ENCODE results near the gene ANKS1B.

The ANKS1B gene

GRCh38 chr12:98812225-98812624, 1172.5 kb downstream of the ANKS1B start:
- no peak for DNase-seq (ENCODE audit: low spot score)

DNA sequence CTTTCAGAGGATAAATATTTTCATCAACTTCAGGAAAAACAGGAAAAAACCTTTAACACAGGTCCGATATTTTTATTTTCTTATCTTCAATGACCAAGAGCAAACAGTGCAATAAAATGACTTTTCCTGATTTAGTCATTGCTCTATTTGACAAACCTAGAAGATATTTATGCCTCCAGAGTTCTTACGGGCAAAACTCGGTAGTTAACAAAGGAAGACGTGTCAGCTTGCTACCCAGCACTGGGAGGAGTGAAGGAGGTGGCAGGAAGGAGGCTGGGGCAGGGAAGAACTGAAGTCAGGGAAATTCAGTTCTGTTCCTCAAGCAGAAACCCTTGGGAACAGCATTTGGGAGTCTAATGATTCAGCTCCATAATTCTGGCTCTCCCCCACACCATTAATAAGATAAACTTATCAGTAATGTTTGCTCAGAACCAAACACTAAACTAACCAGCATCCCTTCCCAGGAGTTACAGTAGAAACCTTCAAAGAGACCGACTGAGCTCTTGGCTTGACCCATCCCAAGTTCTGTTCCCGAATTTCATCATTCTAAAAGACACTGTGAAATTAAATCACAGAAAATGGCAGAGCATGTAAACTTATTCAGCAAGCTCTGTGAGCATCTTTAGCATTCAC, 1176.4 kb downstream of the ANKS1B start:
- no peak for DNase-seq (ENCODE audit: low spot score)

DNA sequence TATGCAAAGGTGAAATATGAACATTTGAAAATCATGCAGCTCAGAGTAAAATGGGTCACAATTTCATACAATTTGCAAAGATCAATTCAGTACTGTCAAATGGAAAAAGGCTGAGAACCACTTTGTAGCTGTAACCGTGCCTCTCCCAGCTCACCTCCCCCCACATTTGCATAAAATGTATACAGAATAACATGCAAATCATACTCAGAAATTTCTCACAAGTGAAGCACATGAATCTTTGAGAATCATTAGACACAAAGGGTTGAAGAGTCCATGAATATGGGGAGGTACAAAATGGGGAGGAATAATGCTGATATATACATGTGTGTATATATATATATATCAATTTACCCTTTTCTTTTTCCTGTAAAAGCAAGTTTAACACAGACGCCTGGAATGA, 1177.5 kb downstream of the ANKS1B start:
- DNase-seq (ENCODE audit: low spot score): no peak

DNA sequence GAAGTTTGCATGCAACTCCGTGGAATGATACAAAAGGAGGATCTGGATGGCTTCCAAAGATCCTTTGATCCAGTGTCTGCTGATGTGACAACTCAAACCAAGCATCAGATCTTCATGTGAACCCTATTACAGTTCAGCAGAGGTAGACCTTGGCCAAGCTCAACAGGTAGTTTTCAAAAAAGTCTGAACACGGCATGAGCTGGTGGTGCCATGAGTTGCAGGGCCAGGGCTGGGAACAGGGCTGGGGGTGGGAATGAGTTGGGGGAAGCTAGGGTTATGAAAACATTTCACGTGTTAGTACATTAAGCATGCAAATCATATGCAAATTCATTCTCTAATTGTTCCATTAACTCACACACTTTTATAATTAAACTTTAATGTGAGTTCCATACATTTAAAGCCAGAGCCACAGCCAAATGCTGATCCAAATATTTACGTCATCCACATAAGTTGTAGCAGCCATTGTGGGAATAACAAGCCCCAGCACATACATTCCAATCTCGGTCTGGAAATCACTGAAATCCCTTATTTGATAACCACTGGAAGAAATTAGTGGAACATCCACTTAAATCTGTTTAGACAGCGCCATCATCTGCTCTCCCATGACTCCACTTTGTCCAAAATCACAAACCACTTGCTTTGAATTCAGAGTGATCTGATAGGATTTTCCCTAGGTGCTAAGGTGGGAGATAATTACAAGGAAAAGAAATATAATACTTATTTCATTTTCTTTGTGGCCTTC, 1181.1 kb downstream of the ANKS1B start:
- DNase-seq (ENCODE audit: low spot score): no peak

DNA sequence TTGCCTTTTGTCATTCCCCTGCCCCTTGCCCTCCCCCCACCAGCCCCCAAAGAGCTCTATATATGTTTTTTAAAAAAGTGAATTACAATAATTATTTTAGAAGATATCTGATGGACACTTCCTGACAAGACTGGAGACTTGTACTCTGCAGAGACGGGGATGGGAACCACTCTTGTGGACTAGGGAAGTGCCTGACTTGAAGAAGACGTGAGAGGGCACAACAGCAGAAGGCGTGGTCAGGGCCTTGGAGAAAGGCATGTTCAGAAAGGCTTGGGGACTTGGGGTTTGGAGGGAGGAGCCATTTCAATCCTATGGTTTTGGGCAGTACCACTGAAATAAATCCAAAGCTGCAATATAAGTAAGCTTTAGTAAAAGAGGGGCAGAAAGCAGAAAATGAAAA, 1184.9 kb downstream of the ANKS1B start:
- no peak for DNase-seq (ENCODE audit: low spot score)

- DNase-seq (ENCODE audit: low spot score): no peak
These were observed 1185.5 kb downstream of the ANKS1B start for GRCh38 chr12:98799146-98799810.

GRCh38 chr12:98797200-98797599, 1187.5 kb downstream of the ANKS1B start:
- no peak for DNase-seq (ENCODE audit: low spot score)

- DNase-seq (ENCODE audit: low spot score): no peak
These were observed 1188.0 kb downstream of the ANKS1B start for GRCh38 chr12:98796745-98797144.

GRCh38 chr12:98793121-98793520, 1191.6 kb downstream of the ANKS1B start:
- DNase-seq (ENCODE audit: low spot score): no peak

DNA sequence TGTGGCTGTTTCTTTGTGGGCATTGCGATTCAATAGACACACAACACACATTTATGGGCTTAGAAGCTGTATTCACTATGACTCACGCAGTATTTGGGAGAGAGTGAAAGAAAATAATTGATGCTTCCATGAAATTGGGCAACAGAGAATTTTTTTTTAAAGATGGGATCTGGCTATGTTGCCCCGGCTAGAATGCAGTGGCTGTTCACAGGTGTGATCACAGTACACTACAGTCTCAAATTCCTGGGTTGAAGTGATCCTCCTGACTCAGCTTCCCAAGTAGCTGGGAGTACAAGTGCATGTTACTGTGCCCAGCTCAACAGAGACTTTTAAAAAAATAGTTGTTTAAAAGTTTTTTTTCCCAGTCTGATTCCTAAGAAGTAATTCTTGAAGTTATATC, 1193.3 kb downstream of the ANKS1B start:
- no peak for DNase-seq (ENCODE audit: low spot score)

DNA sequence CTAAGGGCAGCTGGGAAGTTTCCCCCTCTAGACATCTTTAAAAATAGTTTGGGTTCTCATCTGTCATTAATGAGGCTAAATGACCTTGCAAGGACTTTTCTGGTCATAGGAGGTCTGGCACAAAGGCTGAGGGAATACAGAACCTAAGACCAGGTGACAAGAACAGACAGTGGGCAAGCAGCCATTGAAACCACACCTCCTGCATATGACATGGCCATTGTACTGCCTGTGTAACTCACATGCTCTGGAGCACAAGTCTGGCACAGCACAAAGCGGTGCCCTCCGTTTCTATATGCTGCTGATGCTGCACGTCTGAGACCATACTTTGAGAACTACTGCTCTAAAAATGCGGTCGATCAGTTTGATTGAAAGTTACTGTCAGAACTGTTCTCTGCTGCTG, 1196.3 kb downstream of the ANKS1B start:
- peak; percentile 4 for DNase-seq (ENCODE audit: low spot score)

GRCh38 chr12:98786653-98787052, 1198.1 kb downstream of the ANKS1B start:
- no peak for DNase-seq (ENCODE audit: low spot score)

GRCh38 chr12:98783420-98783819, 1201.3 kb downstream of the ANKS1B start:
- no peak for DNase-seq (ENCODE audit: low spot score)

DNA sequence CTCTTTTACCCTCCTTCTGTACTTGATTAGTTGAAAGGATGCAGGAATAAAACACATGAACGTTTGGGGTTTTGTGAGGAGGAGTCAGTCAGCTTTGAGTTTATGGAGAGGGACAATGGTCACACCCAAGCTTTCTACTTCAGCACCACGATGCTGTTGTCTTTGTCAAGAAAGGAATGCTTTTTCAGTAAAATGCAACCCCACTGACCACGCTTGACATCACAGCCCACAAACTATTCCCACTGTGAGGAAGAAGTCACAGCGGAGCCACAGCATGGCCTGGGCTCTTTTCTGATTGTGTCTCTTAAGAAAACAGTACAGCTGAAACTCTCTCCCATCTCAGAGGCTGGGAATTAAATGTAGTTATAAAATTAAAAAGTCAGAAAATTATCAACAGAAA, 1204.5 kb downstream of the ANKS1B start:
- no peak for DNase-seq (ENCODE audit: low spot score)

DNA sequence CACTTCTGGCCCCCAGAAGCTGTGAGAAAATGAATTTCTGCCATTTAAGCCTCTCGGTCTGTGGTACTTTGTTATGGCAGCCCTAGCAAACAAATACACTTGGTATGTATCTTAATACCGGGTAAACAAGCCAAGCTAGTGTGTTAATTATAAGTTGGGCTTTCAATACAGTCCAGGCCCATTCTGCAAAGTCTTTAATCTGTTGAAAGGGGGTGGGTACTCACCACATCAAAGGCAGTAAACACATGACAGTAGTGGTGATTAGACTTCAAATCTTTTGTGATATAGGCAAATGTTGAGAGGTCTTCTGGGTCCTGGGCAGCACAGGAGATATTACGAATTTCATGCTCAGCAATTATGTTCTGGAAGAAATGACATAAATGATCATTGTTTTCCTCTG, 1211.9 kb downstream of the ANKS1B start:
- no peak for DNase-seq (ENCODE audit: low spot score)

DNA sequence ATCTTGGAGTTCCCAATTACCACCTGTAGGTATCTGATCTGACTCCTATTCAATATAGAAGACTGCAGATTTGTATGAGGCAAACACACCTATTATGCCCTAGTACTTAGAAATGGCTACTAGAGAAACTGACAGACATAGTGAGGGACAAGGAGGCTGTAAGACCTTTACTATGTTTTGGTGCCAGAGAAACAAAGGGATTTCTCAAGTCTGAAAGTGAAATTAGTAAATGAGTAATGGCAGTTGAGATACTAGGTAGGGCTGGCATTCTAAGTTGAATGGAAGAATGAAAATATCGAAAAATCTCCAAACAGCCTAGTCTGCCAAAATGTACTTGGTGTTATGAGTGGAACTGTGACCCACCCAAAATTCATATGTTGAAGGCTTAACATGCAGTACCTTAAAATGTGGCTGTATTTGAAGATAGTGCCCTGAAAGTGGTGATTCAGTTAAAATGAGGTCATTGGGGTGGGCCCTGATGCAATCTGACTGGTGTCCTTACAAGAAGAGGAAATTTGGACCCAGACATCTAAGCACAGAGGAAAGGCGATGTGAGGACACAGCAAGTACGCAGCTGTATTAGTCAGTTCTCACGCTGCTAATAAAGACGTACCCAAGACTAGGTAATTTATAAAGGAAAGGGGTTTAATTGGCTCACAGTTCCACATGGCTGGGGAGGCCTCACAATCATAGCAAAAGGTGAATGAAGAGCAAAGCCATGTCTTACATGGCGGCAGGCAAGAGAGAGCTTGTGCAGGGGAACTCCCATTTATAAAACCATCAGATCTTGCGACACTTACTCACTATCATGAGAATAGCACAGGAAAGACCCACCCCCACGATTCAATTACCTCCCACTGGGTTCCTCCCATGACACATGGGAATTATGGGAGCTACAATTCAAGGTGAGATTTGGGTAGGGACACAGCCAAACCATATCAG, 1212.7 kb downstream of the ANKS1B start:
- DNase-seq (ENCODE audit: low spot score): no peak

DNA sequence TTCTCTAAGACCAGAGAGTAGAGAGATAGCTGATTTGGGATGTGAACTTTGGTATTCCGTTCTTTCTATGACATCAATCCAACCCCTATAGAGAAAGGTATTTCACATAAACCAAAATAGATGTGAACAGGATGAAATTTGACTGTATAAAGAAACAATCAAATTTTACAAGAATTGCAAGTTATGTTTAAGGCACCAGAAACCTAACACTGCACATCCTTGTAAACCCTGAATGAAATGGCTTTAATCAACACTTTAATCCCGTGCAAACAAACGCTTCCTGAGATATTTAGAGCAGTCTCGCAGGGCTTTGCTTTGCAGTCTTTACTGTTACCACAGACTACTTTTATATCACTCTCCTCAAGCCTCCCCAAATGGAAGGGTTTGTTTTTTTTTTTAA, 1214.5 kb downstream of the ANKS1B start:
- no peak for DNase-seq (ENCODE audit: low spot score)

GRCh38 chr12:98769068-98769467, 1215.7 kb downstream of the ANKS1B start:
- no peak for DNase-seq (ENCODE audit: low spot score)

DNA sequence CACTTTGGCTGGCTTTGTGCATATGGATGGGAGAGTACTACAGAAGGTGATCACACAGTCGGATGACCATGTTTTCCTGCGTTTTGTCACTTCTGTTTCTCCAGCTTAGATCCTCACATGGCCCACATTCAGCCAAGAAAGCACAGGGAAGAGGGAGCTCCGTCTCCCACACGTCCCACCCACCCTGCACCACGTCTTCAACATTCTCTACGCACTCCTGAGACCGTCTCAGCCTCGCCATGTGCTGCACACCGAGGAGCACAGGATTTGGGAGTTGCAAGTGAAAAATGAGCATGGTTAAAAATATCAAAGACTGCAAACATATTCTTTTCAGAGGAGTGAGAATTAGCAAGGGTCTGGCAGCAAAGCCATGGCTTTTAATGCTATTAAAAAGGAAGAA, 1217.5 kb downstream of the ANKS1B start:
- DNase-seq (ENCODE audit: low spot score): no peak

DNA sequence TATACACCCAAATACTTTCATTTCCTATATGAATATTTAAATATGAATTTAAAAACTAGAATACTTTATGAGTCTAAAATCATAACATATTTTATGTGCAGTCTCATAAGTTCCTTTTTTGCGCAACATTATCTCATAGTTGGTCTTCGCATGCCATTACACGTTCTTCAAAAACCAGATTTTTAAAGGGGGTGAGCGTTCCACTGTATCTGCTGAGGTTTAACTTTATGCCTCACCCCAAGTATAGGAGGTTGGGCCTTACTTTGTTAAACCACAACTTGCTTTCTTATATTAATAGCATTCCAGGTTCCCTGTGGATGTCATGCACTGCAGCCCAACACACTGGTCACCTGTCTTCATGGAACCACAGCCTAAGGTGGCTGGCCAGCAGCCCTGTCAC, 1221.1 kb downstream of the ANKS1B start:
- no peak for DNase-seq (ENCODE audit: low spot score)

GRCh38 chr12:98758331-98758730, 1226.4 kb downstream of the ANKS1B start:
- peak; percentile 52 for DNase-seq (ENCODE audit: low spot score)

- no peak for DNase-seq (ENCODE audit: low spot score)
These were observed 1227.3 kb downstream of the ANKS1B start for GRCh38 chr12:98757455-98757854.
